K562 (cell line): ENCODE results near the gene CREBL2. TPM values are rescaled to one million over a fixed set of nuclear protein-coding genes. Genes with fewer than 3 reads are reported as not detected.

ENCODE experiments used
- polyA plus RNA-seq, 8 experiments: library from polyadenylated mRNA; depleted of rRNA in 4 of 8; stranded (reverse) in 5 of 8; unstranded in 3 of 8; fragments of >200 nt; fragmentation: Nextera tagmentation in 2 of 8; fragmentation: Illumina TruSeq in 1 of 8; extraction: Ambion mirVana in 2 of 8; extraction: Trizol in 1 of 8; gene quantifications; 2 replicates each; pipeline versions ENCODE4 v1.2.1 to v1.2.3, GENCODE V29; 2011 to 2014; ENCODE audit warnings: inconsistent platforms in 1 of 8, missing spikeins in 1 of 8
- total RNA-seq, 7 experiments: library from RNA; depleted of rRNA in 6 of 7; stranded (reverse); fragments of >200 nt in 6 of 7; fragmentation: Illumina TruSeq in 2 of 7; extraction: Trizol in 2 of 7; gene quantifications; 2 replicates each; pipeline versions ENCODE4 v1.2.1 to v1.2.3, GENCODE V29; 2011 to 2021; ENCODE audit warnings: low replicate concordance in 1 of 7
- TF ChIP-seq, protein P1 (sequence below): fragments of 250-450 bp; sonication (Bioruptor Pico); IDR thresholded peaks from 2 replicates; pipeline ENCODE4 v1.4.0; 2020

CREBL2 gene
- total and polyA plus RNA-seq, 9 of the 15 experiments (the other 6 are each of a cell fraction or from before 2014, with no cell fraction given) = 1.7 to 7.3 (median 5.2) TPM

GRCh38 chr12:12693111-12693671 is 81.5 kb downstream of the CREBL2 start (continued):
- TF ChIP-seq, protein P1, sequence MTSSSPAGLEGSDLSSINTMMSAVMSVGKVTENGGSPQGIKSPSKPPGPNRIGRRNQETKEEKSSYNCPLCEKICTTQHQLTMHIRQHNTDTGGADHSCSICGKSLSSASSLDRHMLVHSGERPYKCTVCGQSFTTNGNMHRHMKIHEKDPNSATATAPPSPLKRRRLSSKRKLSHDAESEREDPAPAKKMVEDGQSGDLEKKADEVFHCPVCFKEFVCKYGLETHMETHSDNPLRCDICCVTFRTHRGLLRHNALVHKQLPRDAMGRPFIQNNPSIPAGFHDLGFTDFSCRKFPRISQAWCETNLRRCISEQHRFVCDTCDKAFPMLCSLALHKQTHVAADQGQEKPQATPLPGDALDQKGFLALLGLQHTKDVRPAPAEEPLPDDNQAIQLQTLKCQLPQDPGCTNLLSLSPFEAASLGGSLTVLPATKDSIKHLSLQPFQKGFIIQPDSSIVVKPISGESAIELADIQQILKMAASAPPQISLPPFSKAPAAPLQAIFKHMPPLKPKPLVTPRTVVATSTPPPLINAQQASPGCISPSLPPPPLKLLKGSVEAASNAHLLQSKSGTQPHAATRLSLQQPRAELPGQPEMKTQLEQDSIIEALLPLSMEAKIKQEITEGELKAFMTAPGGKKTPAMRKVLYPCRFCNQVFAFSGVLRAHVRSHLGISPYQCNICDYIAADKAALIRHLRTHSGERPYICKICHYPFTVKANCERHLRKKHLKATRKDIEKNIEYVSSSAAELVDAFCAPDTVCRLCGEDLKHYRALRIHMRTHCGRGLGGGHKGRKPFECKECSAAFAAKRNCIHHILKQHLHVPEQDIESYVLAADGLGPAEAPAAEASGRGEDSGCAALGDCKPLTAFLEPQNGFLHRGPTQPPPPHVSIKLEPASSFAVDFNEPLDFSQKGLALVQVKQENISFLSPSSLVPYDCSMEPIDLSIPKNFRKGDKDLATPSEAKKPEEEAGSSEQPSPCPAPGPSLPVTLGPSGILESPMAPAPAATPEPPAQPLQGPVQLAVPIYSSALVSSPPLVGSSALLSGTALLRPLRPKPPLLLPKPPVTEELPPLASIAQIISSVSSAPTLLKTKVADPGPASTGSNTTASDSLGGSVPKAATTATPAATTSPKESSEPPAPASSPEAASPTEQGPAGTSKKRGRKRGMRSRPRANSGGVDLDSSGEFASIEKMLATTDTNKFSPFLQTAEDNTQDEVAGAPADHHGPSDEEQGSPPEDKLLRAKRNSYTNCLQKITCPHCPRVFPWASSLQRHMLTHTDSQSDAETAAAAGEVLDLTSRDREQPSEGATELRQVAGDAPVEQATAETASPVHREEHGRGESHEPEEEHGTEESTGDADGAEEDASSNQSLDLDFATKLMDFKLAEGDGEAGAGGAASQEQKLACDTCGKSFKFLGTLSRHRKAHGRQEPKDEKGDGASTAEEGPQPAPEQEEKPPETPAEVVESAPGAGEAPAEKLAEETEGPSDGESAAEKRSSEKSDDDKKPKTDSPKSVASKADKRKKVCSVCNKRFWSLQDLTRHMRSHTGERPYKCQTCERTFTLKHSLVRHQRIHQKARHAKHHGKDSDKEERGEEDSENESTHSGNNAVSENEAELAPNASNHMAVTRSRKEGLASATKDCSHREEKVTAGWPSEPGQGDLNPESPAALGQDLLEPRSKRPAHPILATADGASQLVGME = no peak
- TF ChIP-seq, all 486 proteins: peak for 2

Other genes starting within 250 kb of the CREBL2 start
- gene DUSP16, start 49.0 kb upstream of the CREBL2 start, total RNA-seq (2014; rRNA removed) = 4.7 and 5.6 TPM in 2 replicates
- 5.7 and 7.1 TPM in 2 replicates for gene DUSP16, start 49.0 kb upstream of the CREBL2 start, total RNA-seq (2014; rRNA removed; fragmentation: Illumina TruSeq; extraction: Trizol)
- 6.2 and 6.4 TPM in 2 replicates for gene DUSP16, start 49.0 kb upstream of the CREBL2 start, total RNA-seq (2015; rRNA removed; fragmentation: Illumina TruSeq; extraction: Trizol)
- 9.2 and 10.1 TPM in 2 replicates for gene DUSP16, start 49.0 kb upstream of the CREBL2 start, total RNA-seq (2021)
- gene DUSP16, start 49.0 kb upstream of the CREBL2 start, polyA plus RNA-seq (2011; rRNA removed) = 10.0 and 12.3 TPM in 2 replicates
- 7.0 and 8.0 TPM in 2 replicates for gene DUSP16, start 49.0 kb upstream of the CREBL2 start, polyA plus RNA-seq (2014; fragmentation: Illumina TruSeq; extraction: Trizol)
- 1 to 10 TPM in 1 of 2 experiments, under 1 TPM in 1; 0.70 to 1.1 TPM for gene DUSP16, start 49.0 kb upstream of the CREBL2 start, polyA plus RNA-seq (2014; fragmentation: Nextera tagmentation; extraction: Ambion mirVana)
- 5.1 and 5.8 TPM in 2 replicates for gene DUSP16, start 49.0 kb upstream of the CREBL2 start, polyA plus RNA-seq (2014; rRNA removed)
- 0.08 TPM in 1 of 2 replicates, not detected in the other for gene GPR19, start 84.3 kb downstream of the CREBL2 start, total RNA-seq (2014; rRNA removed)
- gene GPR19, start 84.3 kb downstream of the CREBL2 start, total RNA-seq (2014; rRNA removed; fragmentation: Illumina TruSeq; extraction: Trizol) = 0.73 and 0.76 TPM in 2 replicates
- 0.15 and 0.22 TPM in 2 replicates for gene GPR19, start 84.3 kb downstream of the CREBL2 start, total RNA-seq (2015; rRNA removed; fragmentation: Illumina TruSeq; extraction: Trizol)
- gene GPR19, start 84.3 kb downstream of the CREBL2 start, total RNA-seq (2021) = 0.35 TPM in 1 of 2 replicates, not detected in the other
- gene GPR19, start 84.3 kb downstream of the CREBL2 start, polyA plus RNA-seq (2011; rRNA removed) = 0.35 and 0.40 TPM in 2 replicates
- gene GPR19, start 84.3 kb downstream of the CREBL2 start, polyA plus RNA-seq (2014; fragmentation: Illumina TruSeq; extraction: Trizol) = 0.40 and 0.62 TPM in 2 replicates
- gene GPR19, start 84.3 kb downstream of the CREBL2 start, polyA plus RNA-seq (2014; fragmentation: Nextera tagmentation; extraction: Ambion mirVana) = under 1 TPM; 0.22 to 0.35 TPM
- gene GPR19, start 84.3 kb downstream of the CREBL2 start, polyA plus RNA-seq (2014; rRNA removed) = 0.24 TPM in 1 of 2 replicates, not detected in the other
- 32.0 and 35.2 TPM in 2 replicates for gene CDKN1B, start 105.5 kb downstream of the CREBL2 start, total RNA-seq (2014; rRNA removed)
- gene CDKN1B, start 105.5 kb downstream of the CREBL2 start, total RNA-seq (2014; rRNA removed; fragmentation: Illumina TruSeq; extraction: Trizol) = 13.5 and 16.0 TPM in 2 replicates
- 16.8 and 18.6 TPM in 2 replicates for gene CDKN1B, start 105.5 kb downstream of the CREBL2 start, total RNA-seq (2015; rRNA removed; fragmentation: Illumina TruSeq; extraction: Trizol)
- 23.9 and 27.3 TPM in 2 replicates for gene CDKN1B, start 105.5 kb downstream of the CREBL2 start, total RNA-seq (2021)
- 12.9 and 13.7 TPM in 2 replicates for gene CDKN1B, start 105.5 kb downstream of the CREBL2 start, polyA plus RNA-seq (2011; rRNA removed)
- gene CDKN1B, start 105.5 kb downstream of the CREBL2 start, polyA plus RNA-seq (2014; fragmentation: Illumina TruSeq; extraction: Trizol) = 15.5 and 17.5 TPM in 2 replicates
- gene CDKN1B, start 105.5 kb downstream of the CREBL2 start, polyA plus RNA-seq (2014; fragmentation: Nextera tagmentation; extraction: Ambion mirVana) = 1 to 10 TPM; 2.6 to 3.0 TPM
- 21.0 and 21.9 TPM in 2 replicates for gene CDKN1B, start 105.5 kb downstream of the CREBL2 start, polyA plus RNA-seq (2014; rRNA removed)
- 0.41 and 2.0 TPM in 2 replicates for gene APOLD1, start 173.8 kb downstream of the CREBL2 start, total RNA-seq (2014; rRNA removed)
- 0.61 and 0.65 TPM in 2 replicates for gene APOLD1, start 173.8 kb downstream of the CREBL2 start, total RNA-seq (2014; rRNA removed; fragmentation: Illumina TruSeq; extraction: Trizol)
- gene APOLD1, start 173.8 kb downstream of the CREBL2 start, total RNA-seq (2015; rRNA removed; fragmentation: Illumina TruSeq; extraction: Trizol) = 1.1 TPM in 2 replicates
- 0.89 and 0.93 TPM in 2 replicates for gene APOLD1, start 173.8 kb downstream of the CREBL2 start, total RNA-seq (2021)
- gene APOLD1, start 173.8 kb downstream of the CREBL2 start, polyA plus RNA-seq (2011; rRNA removed) = 0.49 and 0.84 TPM in 2 replicates
- 0.46 and 0.61 TPM in 2 replicates for gene APOLD1, start 173.8 kb downstream of the CREBL2 start, polyA plus RNA-seq (2014; fragmentation: Illumina TruSeq; extraction: Trizol)
- under 1 TPM; 0.28 to 0.45 TPM for gene APOLD1, start 173.8 kb downstream of the CREBL2 start, polyA plus RNA-seq (2014; fragmentation: Nextera tagmentation; extraction: Ambion mirVana)
- gene APOLD1, start 173.8 kb downstream of the CREBL2 start, polyA plus RNA-seq (2014; rRNA removed) = 0.45 and 0.93 TPM in 2 replicates
- gene DDX47, start 201.5 kb downstream of the CREBL2 start, total RNA-seq (2014; rRNA removed) = 41.6 and 42.1 TPM in 2 replicates
- gene DDX47, start 201.5 kb downstream of the CREBL2 start, total RNA-seq (2014; rRNA removed; fragmentation: Illumina TruSeq; extraction: Trizol) = 66.5 and 71.3 TPM in 2 replicates
- 60.6 and 64.4 TPM in 2 replicates for gene DDX47, start 201.5 kb downstream of the CREBL2 start, total RNA-seq (2015; rRNA removed; fragmentation: Illumina TruSeq; extraction: Trizol)
- 48.0 and 49.6 TPM in 2 replicates for gene DDX47, start 201.5 kb downstream of the CREBL2 start, total RNA-seq (2021)
- 40.8 and 47.0 TPM in 2 replicates for gene DDX47, start 201.5 kb downstream of the CREBL2 start, polyA plus RNA-seq (2011; rRNA removed)
- gene DDX47, start 201.5 kb downstream of the CREBL2 start, polyA plus RNA-seq (2014; fragmentation: Illumina TruSeq; extraction: Trizol) = 57.1 and 72.5 TPM in 2 replicates
- 100 to 1,000 TPM; 157 to 186 TPM for gene DDX47, start 201.5 kb downstream of the CREBL2 start, polyA plus RNA-seq (2014; fragmentation: Nextera tagmentation; extraction: Ambion mirVana)
- 39.4 and 45.8 TPM in 2 replicates for gene DDX47, start 201.5 kb downstream of the CREBL2 start, polyA plus RNA-seq (2014; rRNA removed)